ENCODE data around the gene DST. TPM values are rescaled to one million over a fixed set of nuclear protein-coding genes. Genes with fewer than 3 reads are reported as not detected.

DST gene
- total RNA-seq, 1 donor from 2014 or later, result 6.0 TPM

- Mint-ChIP-seq H3K36me3 (ENCODE audit: low read depth) (no peaks in the 10 kb centered on the region), H3K4me3 (no peak overlapping the region), H3K9me3 (no peaks in the 10 kb centered on the region), H3K27ac (no peak overlapping the region), H3K4me1 (ENCODE audit: low read depth) (no peaks in the 10 kb centered on the region), H3K27me3 (ENCODE audit: insufficient read depth) (peaks cover 2% of the 10 kb centered on the region)
- no peak for DNase-seq (ENCODE audit: low spot score)
- intact Hi-C loops (cut with micrococcal nuclease), result no loop called here
Observed at GRCh38 chr6:56532766-56533551, 109.7 kb downstream of the DST start.

GRCh38 chr6:56531839-56532595, 110.7 kb downstream of the DST start:
- H3K4me3 Mint-ChIP-seq, result no peak overlapping the region
- H3K4me1 Mint-ChIP-seq (ENCODE audit: low read depth), result no peaks in the 10 kb centered on the region
- intact Hi-C loops (cut with micrococcal nuclease), result no loop called here
- no peaks in the 10 kb centered on the region for H3K9me3 Mint-ChIP-seq
- H3K27me3 Mint-ChIP-seq (ENCODE audit: insufficient read depth), result peaks cover 2% of the 10 kb centered on the region
- no peak for DNase-seq (ENCODE audit: low spot score)
- H3K27ac Mint-ChIP-seq, result no peak overlapping the region
- no peaks in the 10 kb centered on the region for H3K36me3 Mint-ChIP-seq (ENCODE audit: low read depth)

DNA sequence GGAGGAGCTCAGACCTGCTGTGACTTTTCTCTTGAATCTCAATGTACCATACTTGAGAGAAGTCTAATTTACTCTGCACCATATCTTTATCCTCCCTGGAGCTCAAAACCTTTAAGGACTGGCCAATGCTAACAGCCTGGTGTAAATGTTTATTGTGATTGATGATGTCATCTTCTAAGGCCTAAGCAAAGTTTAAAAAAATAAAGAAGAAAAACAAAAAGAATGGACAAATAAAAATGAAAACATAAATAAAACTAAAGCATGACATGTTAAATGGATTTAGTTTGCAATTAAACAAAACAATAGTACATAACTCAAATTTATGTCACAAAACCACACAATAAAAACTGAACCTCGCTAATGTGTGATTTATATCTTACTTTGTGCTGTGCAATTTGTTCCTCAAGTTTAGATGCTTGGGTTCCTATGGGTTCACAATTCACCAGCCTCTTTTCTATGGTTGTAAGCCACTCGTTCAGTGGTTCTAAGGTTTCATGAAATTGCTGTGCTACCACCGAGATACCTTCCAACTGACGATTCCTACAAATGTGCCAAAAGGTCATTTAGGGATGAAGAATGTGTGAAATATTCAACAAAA, 113.0 kb downstream of the DST start:
- H3K4me3 Mint-ChIP-seq, result no peak overlapping the region
- DNase-seq (ENCODE audit: low spot score), result no peak
- H3K36me3 Mint-ChIP-seq (ENCODE audit: low read depth), result no peaks in the 10 kb centered on the region
- H3K27me3 Mint-ChIP-seq (ENCODE audit: insufficient read depth), result peaks cover 2% of the 10 kb centered on the region
- H3K27ac Mint-ChIP-seq, result no peak overlapping the region
- no peaks in the 10 kb centered on the region for H3K4me1 Mint-ChIP-seq (ENCODE audit: low read depth)
- intact Hi-C loops (cut with micrococcal nuclease), result no loop called here
- H3K9me3 Mint-ChIP-seq, result no peaks in the 10 kb centered on the region

DNA sequence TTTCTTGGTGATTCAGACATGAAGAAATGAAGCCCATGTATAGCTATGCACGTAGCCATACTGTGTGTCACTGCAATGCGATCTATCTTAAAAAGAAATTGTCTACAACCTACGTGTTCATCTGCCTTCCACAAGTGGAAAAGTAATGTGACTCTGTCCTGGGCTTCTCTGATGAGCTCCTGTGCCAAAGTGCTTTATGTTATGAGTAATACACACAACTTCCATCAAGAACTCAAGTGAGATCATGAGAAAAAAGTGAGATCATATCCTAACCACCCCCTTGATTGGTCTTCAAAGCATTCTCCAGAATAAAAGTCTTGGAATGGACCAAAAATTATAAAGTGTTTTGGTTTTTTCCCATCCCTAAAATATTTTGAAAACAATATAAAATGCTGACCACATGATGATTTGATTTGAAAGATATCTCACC, 114.3 kb downstream of the DST start:
- Mint-ChIP-seq H3K4me3 (no peak overlapping the region), H3K27ac (no peak overlapping the region), H3K36me3 (ENCODE audit: low read depth) (no peaks in the 10 kb centered on the region), H3K4me1 (ENCODE audit: low read depth) (no peaks in the 10 kb centered on the region), H3K9me3 (no peaks in the 10 kb centered on the region), H3K27me3 (ENCODE audit: insufficient read depth) (peaks cover 2% of the 10 kb centered on the region)
- no peak for DNase-seq (ENCODE audit: low spot score)
- intact Hi-C loops (cut with micrococcal nuclease), result no loop called here

DNA sequence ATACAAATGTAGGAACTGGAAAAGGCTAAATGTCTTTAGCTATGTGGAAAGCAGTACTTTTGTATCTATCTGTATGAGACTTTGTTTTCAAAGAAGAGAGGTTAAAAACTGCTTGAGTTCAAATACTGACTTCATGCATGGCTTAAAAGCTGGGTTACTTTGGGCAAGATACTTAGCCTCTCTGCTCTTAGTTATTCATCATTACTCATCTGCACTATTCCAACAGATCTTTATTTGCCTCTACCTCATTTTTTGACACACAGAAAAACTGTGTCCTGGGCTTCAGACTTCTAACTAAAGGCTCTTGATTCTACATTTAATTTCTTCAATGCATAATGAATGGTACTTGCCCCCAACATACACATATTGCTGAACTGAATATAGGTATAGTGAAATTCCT, 114.8 kb downstream of the DST start:
- H3K27me3 Mint-ChIP-seq (ENCODE audit: insufficient read depth), result peaks cover 2% of the 10 kb centered on the region
- DNase-seq (ENCODE audit: low spot score), result no peak
- H3K36me3 Mint-ChIP-seq (ENCODE audit: low read depth), result no peaks in the 10 kb centered on the region
- no peak overlapping the region for H3K27ac Mint-ChIP-seq
- no peak overlapping the region for H3K4me3 Mint-ChIP-seq
- intact Hi-C loops (cut with micrococcal nuclease), result no loop called here
- no peaks in the 10 kb centered on the region for H3K4me1 Mint-ChIP-seq (ENCODE audit: low read depth)
- H3K9me3 Mint-ChIP-seq, result no peaks in the 10 kb centered on the region

DNA sequence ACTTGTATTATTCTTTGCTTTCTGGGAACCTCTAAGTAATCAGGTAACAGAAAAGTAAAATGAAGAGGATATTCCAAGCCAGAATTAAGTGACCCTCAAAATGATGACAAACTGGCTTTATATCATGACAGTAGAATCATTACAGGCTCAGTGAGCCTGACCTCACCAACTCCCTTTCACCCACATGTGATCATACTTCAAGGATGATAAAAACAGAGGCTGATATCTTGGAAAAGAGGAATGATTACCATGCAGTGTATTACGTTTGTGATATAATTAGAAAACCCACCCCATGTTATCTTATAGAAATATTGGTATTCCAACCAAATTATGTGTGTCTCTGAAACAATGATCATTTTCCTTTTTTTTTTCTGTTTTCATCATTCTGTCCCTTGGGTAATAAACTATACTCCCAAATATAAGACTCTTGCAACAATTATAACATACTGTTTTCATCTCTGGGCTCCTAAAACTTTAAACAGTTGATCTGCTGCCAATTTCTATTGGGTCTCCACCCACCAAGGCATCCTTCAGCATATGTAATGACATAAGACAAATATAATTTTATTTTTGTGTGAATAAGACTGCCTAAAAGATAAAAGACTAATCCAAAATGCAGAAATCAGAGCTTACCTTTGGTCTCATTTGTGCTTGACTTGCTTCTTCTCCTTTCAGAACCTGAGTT, 115.7 kb downstream of the DST start:
- H3K4me1 Mint-ChIP-seq (ENCODE audit: low read depth), result no peaks in the 10 kb centered on the region
- no peaks in the 10 kb centered on the region for H3K9me3 Mint-ChIP-seq
- intact Hi-C loops (cut with micrococcal nuclease), result no loop called here
- peaks cover 2% of the 10 kb centered on the region for H3K27me3 Mint-ChIP-seq (ENCODE audit: insufficient read depth)
- H3K4me3 Mint-ChIP-seq, result no peak overlapping the region
- no peak for DNase-seq (ENCODE audit: low spot score)
- H3K27ac Mint-ChIP-seq, result no peak overlapping the region
- no peaks in the 10 kb centered on the region for H3K36me3 Mint-ChIP-seq (ENCODE audit: low read depth)

GRCh38 chr6:56525974-56526789, 116.5 kb downstream of the DST start:
- no peak overlapping the region for H3K27ac Mint-ChIP-seq
- no peak for DNase-seq (ENCODE audit: low spot score)
- intact Hi-C loops (cut with micrococcal nuclease), result no loop called here
- peaks cover 2% of the 10 kb centered on the region for H3K27me3 Mint-ChIP-seq (ENCODE audit: insufficient read depth)
- no peaks in the 10 kb centered on the region for H3K4me1 Mint-ChIP-seq (ENCODE audit: low read depth)
- no peak overlapping the region for H3K4me3 Mint-ChIP-seq
- no peaks in the 10 kb centered on the region for H3K9me3 Mint-ChIP-seq
- H3K36me3 Mint-ChIP-seq (ENCODE audit: low read depth), result no peaks in the 10 kb centered on the region

DNA sequence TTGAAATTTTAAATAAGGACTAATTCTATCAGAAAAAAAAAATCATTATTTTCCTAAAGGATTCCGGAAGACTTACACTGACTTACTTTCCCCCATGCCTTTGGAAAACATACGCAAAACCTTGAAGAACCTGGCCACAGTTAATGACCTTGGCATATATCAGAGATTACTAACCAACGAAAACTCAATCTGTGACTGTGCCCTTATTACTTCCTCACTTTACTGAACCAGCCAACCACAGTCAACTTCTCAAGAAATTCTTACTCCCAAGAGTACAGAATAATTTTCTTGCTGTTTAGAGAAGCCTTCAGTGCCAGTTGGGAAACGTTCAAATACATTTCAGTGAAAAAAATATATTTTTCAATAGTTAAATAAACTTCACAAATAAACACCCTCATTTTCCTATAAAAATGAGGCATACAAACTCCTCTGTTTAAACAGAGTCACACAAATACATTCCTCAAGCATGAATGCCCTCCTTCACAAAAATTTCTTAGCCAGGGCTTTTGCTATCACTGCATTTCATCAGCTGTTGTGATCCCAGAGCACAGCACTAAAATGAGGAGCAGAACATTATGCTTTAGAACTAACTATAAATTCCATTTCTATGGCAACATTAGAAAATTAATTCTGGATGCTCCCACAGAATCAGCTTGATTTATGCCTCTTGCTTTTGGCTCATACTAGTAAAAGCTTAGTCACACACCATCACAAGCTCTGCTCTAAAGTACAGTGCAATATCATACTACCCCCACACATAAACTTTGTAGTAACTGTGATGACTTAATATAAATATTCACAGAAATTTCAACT, 117.6 kb downstream of the DST start:
- no peaks in the 10 kb centered on the region for H3K36me3 Mint-ChIP-seq (ENCODE audit: low read depth)
- intact Hi-C loops (cut with micrococcal nuclease), result no loop called here
- H3K27me3 Mint-ChIP-seq (ENCODE audit: insufficient read depth), result peaks cover 2% of the 10 kb centered on the region
- H3K4me1 Mint-ChIP-seq (ENCODE audit: low read depth), result no peaks in the 10 kb centered on the region
- no peaks in the 10 kb centered on the region for H3K9me3 Mint-ChIP-seq
- DNase-seq (ENCODE audit: low spot score), result no peak
- H3K27ac Mint-ChIP-seq, result no peak overlapping the region
- H3K4me3 Mint-ChIP-seq, result no peak overlapping the region

DNA sequence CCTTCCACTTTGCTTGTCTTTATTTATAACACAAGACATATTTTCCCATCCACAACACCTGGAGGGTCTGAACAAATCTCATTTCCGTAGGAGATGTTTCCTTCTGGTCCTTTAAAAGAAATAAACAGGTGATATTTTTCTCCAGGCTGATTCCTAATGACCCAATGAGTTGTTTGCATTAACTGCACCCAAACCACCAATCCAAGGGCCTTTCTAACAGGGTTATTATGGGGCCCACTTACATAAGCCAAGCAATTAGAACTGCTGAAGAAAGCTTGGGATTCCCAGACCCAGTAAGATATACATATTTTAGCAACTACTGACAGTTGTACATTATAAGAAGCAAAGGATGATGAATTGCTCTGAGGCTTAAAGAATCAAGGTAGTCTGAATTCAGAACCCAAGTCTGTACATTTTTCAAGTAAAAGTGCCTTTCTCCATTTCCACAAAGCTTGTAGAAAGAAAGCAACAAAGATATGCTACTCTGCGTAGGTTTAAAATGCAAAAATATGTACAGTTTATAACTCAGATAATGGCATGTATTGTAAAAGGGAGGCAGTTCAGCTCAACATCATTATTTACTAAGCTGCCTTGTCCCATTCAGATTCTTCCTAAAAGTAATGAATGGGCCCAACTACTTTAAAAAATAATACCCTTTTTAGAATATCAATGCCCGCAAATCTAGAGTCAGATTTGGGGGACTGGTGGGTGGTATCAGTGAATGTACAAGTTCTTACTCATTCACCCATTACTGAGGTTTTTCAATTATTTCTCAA, 120.0 kb downstream of the DST start:
- no peak for DNase-seq (ENCODE audit: low spot score)
- no peaks in the 10 kb centered on the region for H3K27me3 Mint-ChIP-seq (ENCODE audit: insufficient read depth)
- H3K36me3 Mint-ChIP-seq (ENCODE audit: low read depth), result no peaks in the 10 kb centered on the region
- no peak overlapping the region for H3K27ac Mint-ChIP-seq
- H3K4me1 Mint-ChIP-seq (ENCODE audit: low read depth), result no peaks in the 10 kb centered on the region
- intact Hi-C loops (cut with micrococcal nuclease), result no loop called here
- no peaks in the 10 kb centered on the region for H3K9me3 Mint-ChIP-seq
- no peak overlapping the region for H3K4me3 Mint-ChIP-seq

DNA sequence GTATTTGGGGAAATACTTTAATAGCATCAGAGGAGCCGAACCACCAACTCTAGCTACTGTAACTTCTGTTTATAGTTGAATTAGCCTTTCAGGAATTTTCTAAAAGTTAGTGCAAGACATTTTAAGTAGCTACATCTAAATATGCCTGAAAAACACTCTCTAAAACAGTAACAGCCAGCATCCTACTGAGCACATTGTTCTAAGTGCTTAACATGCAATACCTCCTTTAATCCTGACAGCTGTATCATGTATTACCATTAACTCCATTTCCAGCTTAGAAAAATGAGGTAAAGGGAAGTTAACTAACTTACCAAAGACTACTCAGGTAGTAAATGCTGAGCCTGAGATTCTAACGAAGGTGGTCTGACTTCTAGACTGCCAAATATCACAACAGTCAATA, 120.7 kb downstream of the DST start:
- Mint-ChIP-seq H3K36me3 (ENCODE audit: low read depth) (no peaks in the 10 kb centered on the region), H3K27ac (no peak overlapping the region)

DNA sequence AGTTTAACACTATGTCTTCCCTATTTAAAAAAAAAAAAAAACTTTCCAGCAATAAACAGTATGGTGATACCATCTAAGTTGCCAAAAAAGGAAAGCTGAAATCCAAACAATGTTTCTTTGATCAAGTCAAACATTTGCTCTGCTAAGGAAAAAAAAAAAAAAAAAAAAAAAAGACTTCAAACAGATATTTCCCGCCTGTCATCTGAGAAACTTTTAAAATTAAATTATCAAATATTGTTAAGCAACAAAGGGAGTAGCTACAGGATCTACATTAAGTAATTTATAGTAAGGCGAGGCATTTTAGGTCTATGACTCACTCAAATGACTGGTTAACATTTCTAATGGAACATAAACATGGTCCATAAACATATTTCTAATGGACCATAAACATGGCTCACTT, 121.2 kb downstream of the DST start:
- intact Hi-C loops (cut with micrococcal nuclease), result no loop called here
- no peak overlapping the region for H3K27ac Mint-ChIP-seq
- no peak overlapping the region for H3K4me3 Mint-ChIP-seq

More for the DNA sequence above, 120.7 kb downstream of the DST start:
- intact Hi-C loops (cut with micrococcal nuclease), result no loop called here
- no peaks in the 10 kb centered on the region for H3K4me1 Mint-ChIP-seq (ENCODE audit: low read depth)
- no peaks in the 10 kb centered on the region for H3K27me3 Mint-ChIP-seq (ENCODE audit: insufficient read depth)
- H3K4me3 Mint-ChIP-seq, result no peak overlapping the region
- no peak for DNase-seq (ENCODE audit: low spot score)
- H3K9me3 Mint-ChIP-seq, result no peaks in the 10 kb centered on the region

More for the DNA sequence above, 121.2 kb downstream of the DST start:
- Mint-ChIP-seq H3K9me3 (no peaks in the 10 kb centered on the region), H3K36me3 (ENCODE audit: low read depth) (no peaks in the 10 kb centered on the region), H3K27me3 (ENCODE audit: insufficient read depth) (no peaks in the 10 kb centered on the region), H3K4me1 (ENCODE audit: low read depth) (no peaks in the 10 kb centered on the region)
- DNase-seq (ENCODE audit: low spot score), result no peak
